Forelimb muscle (tissue), 1 donor: ENCODE results near the gene TSPAN16. TPM values are rescaled to one million over a fixed set of nuclear protein-coding genes. Genes with fewer than 3 reads are reported as not detected.
A peak's percentile ranks its signal among the peaks of the same experiment; 100 is the strongest.

Experiments used
- DNase-seq: peaks from one replicate; pipeline ENCODE4 v3.0.0-alpha.2; 2013; ENCODE audit warnings: low read depth
- polyA plus RNA-seq: library from polyadenylated mRNA; unstranded; fragments of 120-200 nt; gene quantifications from one replicate; pipeline ENCODE4 v1.2.1, GENCODE V29; 2013; ENCODE audit not compliant: insufficient read length

The TSPAN16 gene
- polyA plus RNA-seq, 1 donor: not detected

DNA sequence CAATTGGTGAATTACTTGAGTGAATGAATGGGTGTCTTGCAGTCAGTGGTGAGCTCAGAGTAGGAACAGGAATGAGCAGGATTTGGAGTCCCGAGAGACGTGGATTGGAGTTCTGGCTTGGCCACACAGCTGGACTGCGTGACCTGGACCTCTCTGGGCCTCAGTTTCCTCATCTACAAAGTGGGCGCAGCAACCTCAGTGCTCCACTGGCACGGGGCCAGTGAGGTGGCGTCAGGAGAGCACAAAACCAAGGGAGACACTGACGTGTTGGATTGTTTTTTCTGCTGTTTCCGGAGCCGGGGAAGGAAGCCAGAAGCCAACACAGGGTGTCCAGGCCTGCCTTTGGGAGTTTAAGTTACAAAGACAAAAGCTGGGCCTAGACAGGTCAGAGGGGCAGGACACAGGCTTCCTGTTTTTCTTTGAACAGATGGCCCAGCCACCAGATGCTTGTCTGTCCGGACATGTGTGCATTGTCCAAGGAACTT, 27.1 kb upstream of the TSPAN16 start:
- DNase-seq: no peak

DNA sequence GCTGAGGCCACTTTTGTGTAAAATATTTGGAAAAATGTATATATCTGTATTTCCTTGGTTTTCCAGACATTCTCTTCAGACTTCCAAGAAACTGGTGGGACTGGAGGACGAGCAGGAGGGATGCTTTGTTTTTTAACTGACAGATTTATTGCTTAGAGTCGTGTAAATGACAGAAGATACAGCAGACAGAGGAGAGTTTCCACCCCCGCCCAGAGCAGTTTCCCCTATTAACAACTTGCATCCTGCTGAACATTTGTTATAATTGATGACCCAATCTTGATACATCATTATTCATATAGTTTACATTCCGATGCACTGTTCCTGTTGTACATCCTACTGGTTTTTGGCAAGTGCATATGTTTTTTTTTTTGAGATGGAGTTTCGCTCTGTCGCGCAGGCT, 26.6 kb upstream of the TSPAN16 start:
- no peak for DNase-seq

DNA sequence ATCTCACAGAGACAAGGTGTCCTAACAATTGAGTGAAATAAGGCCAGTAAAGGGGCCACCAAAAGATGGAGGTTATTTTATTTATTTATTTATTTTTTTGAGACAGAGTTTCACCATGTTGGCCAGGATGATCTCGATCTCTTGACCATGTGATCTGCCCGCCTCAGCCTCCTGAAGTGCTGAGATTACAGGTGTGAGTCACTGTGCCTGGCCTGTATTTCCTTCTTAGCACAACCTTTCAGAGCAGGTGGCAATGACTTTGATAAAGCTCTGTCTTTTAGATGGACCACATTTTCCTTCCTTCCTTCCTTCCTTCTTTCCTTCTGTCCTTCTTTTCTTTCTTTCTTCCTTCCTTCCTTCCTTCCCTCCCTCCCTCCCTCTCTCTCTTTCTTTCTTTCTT, 22.7 kb upstream of the TSPAN16 start:
- DNase-seq: no peak

DNA sequence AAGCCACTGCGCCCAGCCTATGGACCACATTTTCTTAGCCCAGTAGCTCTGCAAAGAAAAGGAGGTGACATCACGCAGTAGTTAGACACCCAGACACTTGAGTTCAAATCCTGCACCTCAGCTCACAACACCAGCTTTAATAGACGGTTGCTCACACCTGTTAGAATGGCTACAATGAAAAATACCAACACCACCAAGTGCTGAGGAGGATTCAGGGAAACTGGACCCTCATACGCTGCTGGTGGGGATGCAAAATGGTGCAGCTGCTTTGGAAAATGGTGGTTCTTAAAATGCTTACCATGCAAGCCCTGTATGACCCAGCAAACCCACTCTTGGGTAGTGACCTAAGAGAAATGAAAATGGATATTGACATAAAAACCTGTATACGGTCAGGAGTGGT, 22.0 kb upstream of the TSPAN16 start:
- DNase-seq: no peak

DNA sequence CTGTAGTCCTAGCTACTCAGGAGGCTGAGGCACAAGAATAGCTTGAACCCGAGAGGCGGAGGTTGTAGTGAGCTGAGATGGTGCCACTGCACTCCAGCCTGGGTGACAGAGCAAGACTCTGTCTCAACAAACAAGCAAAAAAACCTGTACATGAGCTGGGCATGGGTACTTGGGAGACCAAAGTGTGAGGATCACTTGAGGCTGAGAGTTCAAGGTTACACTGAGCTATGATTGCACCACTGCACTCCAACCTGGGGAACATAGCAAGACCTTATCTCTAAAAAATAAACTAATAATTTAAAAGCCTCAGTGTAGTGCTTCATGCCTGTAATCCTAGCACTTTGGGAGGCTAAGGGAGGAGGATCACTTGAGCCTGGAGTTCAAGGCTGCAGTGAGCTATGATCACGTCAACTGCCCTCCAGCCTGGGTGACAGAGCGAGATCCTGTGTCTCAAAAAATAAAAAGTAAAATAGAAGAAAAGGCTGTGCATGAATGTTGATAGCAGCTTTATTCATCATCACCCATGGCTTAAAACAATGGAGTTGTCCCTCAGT, 21.4 kb upstream of the TSPAN16 start:
- DNase-seq: no peak

DNA sequence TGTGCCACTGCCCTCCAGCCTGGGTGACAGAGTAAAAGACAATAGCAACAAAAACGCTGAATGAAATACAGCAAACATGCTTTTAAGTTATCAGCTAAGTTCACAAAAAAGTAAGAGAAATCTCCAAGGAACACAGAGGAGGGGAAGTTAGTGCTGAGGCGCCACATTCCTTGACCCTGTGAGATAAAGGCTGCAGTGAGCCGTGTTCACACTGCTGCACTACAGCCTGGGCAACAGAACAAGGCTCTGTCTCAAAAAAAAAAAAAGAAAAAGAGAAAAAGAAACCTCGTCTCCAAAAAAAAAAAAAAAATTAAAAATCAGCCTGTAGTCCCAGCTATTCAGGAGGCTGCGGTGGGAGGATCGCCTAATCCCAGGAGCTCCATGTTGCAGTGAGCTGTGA, 17.3 kb upstream of the TSPAN16 start:
- no peak for DNase-seq

DNA sequence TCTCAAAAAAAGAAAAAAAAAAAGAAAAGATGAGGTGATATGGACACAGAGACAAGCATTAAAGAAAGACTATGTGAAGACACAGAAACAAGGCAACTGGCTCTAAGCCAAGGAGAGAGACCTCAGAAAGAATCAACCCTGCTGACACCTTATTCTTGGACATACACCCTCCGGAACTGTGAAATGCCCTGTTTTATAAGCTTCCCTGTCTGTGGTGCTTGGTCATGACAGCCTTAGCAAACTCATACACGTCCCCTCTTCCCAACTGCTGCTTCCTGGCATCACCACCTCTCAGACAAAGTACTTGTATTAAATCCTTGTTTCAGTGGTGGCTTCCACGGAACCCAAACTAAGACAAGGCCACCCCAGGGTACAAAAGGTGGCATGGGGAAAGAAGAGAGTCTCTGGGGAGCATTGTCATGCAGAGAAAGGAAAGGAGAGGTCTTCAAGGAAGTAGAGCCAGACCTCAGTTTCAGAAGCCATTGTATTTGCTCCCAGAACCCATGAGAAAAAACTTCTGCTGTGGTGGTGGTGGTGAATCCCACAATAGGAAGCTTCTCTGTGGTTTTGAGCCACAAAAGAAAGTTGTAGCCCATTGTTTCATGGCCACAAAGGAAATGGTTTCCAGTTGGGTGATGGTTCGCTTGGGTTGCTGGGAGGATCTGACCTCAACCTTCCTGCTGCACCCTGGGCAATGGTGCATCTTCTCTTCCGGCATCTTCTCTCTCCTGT, 16.3 kb upstream of the TSPAN16 start:
- DNase-seq: no peak

DNA sequence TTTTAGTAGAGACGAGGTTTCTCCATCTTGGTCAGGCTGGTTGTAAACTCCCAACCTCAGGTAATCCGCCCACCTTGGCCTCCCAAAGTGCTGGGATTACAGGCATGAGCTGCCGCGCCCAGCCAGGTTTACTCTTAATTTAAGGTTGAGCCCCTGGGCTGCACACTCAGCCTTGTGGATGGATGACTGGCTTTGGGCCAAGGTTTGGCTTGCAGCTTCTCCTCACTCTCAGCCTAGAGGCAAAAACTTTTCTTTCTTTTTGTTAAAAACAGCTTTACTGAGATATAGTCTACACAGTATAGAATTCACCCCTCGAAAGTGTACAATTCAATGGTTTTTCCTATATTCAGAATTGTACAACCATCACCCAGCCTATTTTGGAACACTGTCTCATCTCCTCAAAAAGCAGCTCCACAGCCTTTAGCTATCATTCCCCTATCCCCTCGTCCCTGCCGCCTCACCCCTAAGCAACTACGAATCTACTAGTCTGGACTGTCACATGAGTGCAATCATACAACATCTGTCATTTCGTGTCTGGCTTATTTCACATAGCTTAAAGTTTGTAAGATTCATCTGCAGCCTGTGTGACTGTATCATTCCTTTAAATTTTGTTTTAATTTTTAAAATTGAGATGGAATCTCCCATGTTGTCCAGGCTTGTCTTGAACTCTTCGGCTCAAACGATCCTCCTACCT, 14.5 kb upstream of the TSPAN16 start:
- no peak for DNase-seq

DNA sequence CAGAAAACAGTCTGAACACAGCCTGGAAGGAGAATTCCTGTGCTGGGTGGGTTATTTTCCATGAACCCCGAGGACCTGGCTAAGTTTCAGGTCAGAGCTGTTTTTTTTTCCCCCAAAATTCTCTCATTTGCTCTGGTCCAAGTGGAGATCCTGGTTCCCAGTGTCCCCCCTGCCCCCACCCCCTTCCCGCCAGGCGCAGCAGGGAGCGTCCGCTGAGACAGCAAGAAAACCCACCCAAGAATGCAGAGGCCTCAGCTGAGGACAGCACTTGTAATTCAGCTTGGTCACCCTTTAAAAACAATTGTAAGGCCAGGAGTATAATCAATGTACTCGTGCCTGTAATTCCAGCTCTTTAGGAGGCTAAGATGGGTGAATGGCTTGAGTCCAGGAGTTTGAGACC, 11.4 kb upstream of the TSPAN16 start:
- DNase-seq: no peak

DNA sequence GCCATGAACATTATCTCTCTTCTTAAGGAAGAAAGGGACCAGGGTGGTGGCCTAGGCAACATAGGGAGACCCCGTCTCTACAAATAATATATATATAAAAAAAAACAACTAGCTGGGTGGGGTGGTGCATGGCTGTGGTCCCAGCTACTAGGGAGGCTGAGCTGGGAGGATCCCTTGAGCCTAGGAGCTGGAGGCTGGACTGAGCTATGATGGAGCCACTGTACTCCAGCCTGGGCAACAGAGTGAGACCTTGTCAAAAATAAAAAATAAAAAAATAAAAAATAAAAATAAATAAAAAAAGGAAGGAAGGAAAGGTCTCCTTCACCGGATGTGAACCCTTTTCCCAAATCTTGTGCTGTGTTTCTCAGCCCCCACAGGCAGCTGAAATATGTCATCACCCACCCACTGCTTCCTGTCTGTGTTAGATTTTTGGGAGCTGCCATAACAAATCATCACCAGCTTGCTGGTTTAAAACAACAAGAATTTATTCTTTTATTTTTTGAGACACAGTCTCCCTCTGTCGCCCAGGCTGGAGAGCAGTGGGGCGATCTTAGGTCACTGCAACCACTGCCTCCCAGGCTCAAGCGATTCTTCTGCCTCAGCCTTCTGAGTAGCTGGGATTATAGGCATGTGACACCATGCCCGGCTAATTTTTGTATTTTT, 9.5 kb upstream of the TSPAN16 start:
- no peak for DNase-seq

DNA sequence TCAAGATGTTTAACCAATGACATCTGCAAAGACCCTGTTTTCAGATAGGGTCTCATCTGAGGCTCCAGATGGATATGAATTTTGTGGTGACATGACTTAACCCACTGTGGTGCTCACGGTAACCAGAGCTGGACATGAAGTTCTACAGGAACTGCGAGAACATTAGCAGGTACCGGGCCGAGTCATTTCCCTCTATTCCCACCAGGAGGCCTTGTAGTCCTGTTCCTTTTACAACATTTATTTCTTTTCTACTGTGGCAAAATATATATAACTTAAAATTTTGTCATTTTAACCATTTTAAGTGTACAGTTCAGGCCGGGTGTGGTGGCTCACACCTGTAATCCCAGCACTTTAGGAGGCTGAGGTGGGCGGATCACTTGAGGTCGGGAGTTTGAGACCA, 7.6 kb upstream of the TSPAN16 start:
- no peak for DNase-seq

DNA sequence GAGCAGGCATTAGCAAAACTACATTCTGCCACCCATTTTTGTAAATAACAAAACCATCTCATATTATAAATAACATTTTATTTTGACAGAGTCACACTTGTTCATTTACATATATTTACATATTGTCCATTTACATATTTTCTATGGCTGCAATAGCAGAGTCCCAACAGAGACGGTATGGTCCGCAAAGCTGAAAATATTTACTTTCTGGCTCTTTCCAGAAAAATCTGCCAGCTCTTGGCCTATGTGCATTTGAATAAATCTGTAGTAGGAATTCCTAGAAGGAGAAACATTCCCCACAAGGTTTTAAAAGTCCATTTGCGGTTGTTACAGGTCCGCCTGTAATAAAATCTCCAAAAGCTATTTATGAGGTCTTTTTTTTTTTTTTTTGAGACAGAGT, 5.7 kb upstream of the TSPAN16 start:
- no peak for DNase-seq

DNA sequence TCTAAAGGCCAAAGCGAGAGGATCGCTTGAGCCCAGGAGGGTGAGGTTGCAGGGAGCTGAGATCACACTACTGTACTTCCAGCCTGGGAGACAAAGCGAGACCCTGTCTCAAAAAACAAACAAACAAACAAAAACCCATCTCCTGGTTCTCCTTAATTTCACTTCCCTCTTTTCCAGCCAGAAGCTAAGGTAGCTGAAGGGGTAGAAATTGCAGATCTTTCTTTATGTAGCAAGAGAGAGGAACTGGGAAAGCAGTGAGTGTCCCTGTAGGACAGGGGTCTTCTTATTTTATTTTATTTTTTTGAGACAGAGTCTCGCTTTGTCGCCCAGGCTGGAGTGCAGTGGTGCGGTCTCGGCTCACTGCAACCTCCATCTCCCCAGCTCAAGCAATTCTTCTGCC, 4.5 kb upstream of the TSPAN16 start:
- no peak for DNase-seq

DNA sequence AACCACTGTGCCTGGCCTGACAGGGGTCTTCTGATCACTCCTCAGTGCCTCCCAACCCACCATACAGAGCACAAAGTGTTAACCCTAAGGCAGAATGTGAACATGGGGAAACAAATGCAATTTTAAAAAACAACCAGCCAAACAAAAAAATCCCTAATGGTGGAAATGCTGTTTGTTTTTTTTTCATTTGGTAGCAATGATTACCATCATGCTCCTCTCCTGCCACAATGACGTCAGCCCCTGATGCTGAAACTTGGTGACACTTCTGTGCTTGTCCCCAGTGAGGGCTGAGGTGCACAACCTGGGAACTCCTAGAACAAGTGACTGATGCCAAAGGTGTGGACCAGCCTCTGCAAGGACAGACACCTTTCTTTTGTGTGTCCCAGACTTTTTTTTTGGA, 4.0 kb upstream of the TSPAN16 start:
- no peak for DNase-seq

DNA sequence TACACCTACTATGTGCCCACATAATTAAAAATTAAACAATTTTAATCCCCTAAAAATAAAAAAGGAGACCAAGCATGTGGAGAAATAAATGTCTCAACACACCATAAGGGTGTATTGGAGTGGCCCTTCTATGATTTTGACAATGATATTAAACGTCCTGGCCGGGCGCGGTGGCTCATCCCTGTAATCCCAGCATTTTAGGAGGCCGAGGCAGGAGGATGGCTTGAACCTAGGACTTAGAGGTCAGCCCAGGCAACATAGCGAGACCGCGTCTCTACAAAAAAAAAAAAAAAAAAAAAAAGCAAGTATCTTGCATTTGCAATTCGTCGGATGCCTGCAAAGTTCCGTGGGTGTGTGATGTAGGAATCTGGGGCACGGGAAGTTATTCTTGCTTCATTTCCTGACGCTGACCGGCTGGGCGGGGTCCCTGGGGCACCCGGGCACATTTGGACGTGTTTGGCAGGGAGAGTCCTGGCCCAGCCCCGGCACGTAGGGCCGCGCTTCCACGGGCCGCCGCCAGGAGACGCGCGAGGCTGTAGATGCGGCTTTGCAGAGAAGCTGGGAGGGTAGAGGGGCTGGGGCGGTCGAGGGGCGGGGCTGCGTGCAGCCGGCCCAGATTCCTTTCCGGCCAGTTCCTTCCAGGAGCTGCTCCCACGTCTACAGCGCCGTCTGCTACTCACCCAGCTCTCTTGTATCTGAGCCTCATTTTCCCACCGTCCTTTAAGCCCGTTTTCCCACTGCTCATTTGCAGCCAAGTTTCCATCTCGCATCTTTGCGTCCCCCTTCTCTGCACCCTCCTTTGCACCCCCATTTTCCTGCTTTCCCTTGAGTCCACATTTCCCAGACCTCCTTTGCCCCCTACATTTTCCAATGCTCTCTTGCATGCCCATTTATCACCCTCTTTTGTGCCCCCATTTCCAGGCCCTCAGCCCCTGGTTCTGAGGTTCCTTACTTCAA, 2.2 kb upstream of the TSPAN16 start:
- peak; percentile 62 for DNase-seq

DNA sequence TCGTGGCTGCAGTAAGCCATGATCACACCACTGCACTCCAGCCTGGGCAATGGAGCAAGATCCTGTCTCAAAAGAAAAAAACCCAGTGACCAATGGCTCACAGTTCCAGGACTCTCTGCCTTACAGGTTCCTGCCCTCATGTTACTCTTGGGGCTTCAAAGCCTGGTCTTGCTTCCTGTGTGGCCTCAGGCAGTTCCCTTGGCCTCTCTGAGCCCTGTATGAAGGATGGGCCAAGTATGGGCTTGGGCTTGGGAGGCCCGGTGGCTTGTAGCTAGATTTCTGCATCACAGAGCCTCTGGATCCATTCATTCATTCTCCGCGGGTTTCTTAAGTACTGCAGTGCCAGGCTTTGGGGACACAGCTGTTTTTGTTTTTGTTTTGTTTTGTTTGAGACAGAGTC, 780 bp upstream of the TSPAN16 start:
- no peak for DNase-seq

DNA sequence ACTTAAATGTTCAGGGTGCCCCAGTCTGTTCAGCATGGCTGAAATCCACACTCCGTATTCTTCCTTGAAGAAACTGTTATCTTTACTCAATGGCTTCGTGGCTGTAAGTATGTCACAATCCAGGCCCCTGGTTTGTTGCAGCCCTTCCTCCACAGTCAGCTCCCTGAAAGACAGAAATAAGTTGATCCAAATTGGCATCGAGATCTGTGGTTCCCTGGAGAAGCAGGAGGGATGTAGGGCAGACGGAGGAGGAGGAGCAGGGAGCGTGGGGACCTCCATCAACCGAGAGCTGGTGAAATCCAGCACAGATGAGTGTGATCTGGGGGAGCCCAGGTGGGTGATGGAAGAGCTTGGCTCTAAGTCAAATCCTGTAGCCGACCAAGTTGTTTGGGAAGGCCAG, 304 bp downstream of the TSPAN16 start:
- DNase-seq: no peak

DNA sequence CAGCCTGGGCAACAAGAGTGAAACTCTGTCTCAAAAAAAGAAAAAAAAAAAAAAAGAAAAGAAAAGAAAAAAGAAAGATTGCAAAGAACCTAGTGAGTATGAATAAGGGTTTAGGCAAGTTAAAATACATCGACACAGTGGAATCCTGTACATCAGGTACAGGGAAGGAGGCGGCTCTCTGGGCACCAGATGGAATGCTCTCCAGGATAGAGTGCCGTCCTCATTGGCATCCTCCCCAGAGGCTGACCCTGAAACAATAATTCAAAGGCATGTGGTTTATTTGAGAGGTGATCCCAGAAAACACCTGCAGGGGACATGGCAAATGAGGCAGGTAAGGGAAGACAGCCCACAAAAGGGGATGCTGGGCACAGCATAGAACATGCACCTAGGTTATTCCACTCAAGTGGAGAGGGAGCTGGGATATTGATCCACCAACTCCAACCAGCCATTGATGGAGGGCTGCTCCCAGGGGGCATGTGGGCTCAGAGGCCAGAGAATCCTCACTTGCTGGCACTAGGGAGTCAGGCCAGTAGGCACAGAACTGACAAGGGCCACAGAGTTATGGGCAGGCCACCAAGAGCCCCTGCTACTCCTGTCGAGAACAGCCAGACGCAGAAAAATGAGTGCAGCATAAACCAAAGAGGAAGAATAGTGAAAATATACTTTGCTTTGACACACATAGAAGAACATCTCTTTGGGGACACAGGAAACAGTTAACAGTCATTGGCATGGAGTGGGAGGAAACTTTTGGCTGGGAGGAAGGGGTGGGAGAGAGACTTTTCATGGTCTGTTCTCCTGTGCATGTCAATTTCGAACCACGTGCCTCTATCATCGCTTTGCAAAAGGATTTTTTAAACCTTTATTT, 4.2 kb downstream of the TSPAN16 start:
- DNase-seq: no peak

DNA sequence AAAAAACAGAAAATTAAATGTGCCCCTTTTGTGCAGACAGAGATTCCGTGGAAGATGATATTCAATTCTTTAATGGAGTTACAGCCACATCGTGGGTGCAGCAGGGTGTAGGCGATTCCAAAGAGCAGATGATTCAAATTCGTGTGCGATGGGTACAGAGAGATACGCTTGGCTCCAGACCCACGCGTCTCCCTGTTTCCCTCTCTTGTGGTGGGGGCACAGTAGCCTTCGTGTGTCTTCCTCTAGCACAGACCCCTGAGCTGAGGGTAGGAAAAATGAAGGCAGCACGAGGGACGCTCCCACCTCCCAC, 4.8 kb downstream of the TSPAN16 start:
- DNase-seq: no peak

DNA sequence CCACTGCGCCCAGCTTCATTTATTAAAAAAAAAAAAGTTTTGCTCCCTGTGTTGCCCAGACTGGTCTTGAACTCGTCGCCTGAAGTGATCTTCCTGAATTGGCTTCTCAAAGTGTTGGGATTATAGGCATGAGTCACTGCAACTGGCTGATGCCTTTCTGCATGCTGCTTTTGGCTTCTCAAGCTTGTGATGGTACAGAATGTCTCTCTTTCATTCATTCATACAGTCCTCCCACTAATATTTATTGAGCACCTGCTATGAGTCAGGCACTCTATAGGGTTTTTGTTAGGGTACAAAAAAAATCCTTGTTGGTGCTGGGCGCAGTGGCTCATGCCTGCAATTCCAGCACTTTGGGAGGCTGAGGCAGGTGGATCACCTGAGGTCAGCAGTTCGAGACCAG, 9.0 kb downstream of the TSPAN16 start:
- DNase-seq: no peak

DNA sequence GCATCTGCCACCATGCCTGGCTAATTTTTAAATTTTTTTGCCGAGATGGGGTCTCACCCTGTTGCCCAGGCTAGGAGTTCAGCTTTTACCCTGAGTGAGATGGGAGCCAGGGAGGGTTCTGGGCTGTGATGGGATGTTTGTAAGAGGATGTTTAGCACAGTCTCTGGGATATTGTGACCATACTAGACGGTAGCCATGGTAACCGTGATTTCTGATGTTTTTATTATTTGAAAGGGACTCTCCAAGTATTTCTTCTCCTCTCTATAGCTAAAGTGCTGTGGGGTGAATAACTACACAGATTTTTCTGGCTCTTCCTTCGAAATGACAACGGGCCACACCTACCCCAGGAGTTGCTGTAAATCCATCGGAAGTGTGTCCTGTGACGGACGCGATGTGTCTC, 10.4 kb downstream of the TSPAN16 start:
- DNase-seq: no peak
